ENCODE data around the gene LUC7L2. TPM values are rescaled to one million over a fixed set of nuclear protein-coding genes. Genes with fewer than 3 reads are reported as not detected.
"Not testable (repeated sequence)": the region's sequence is repeated elsewhere in the genome, so short reads cannot be mapped to it uniquely, and the experiment has no call there.

The LUC7L2 gene
- total RNA-seq, 2 donors from 2014 or later: 71.0 to 76.0 TPM

GRCh38 chr7:139330333-139331030 lies 29.2 kb upstream of the LUC7L2 start:
- no peak for TF ChIP-seq CTCF (conservative IDR thresholded peaks at IDR 0.05)
- H3K4me3 Mint-ChIP-seq: no peak overlapping the region
- H3K36me3 Mint-ChIP-seq (ENCODE audit: low read depth): no peaks in the 10 kb centered on the region
- H3K4me1 Mint-ChIP-seq: no peaks in the 10 kb centered on the region
- H3K27ac Mint-ChIP-seq: no peak overlapping the region
- H3K27me3 Mint-ChIP-seq (ENCODE audit: insufficient read depth): peaks cover 2% of the 10 kb centered on the region
- H3K4me3 ChIP-seq (ENCODE audit: low read length): no peak overlapping the region
- no peaks in the 10 kb centered on the region for H3K4me1 ChIP-seq (ENCODE audit: control insufficient read depth, insufficient read depth, low read length)
- WGBS, 2 experiments (ENCODE audit: insufficient coverage in 1 of 2, insufficient read length in 1 of 2): 86 to 100% methylated on average over 1 to 3 of the region's 3 CpGs
- H3K36me3 ChIP-seq (ENCODE audit: control insufficient read depth, insufficient read depth, low read length): no peaks in the 10 kb centered on the region
- no peak overlapping the region for H3K27ac ChIP-seq (ENCODE audit: low read depth, low read length)
- no peaks in the 10 kb centered on the region for H3K9me3 ChIP-seq (ENCODE audit: control insufficient read depth, low read length)
- no peaks in the 10 kb centered on the region for H3K9me3 Mint-ChIP-seq
- no peak overlapping the region for H3K9ac ChIP-seq (ENCODE audit: extremely low read depth, low read length, poor library complexity, severe bottlenecking)
- no peaks in the 10 kb centered on the region for H3K27me3 ChIP-seq (ENCODE audit: control insufficient read depth, insufficient read depth, low read length, poor library complexity, severe bottlenecking)
- DNase-seq: no peak

- no peak overlapping the region for H3K4me3 ChIP-seq (ENCODE audit: low read length)
- H3K36me3 ChIP-seq (ENCODE audit: control insufficient read depth, insufficient read depth, low read length): no peaks in the 10 kb centered on the region
- Mint-ChIP-seq H3K36me3 (ENCODE audit: low read depth) (no peaks in the 10 kb centered on the region), H3K27ac (no peak overlapping the region), H3K9me3 (no peaks in the 10 kb centered on the region), H3K4me1 (no peaks in the 10 kb centered on the region), H3K4me3 (no peak overlapping the region), H3K27me3 (ENCODE audit: insufficient read depth) (no peaks in the 10 kb centered on the region)
- no peaks in the 10 kb centered on the region for H3K27me3 ChIP-seq (ENCODE audit: control insufficient read depth, insufficient read depth, low read length, poor library complexity, severe bottlenecking)
- no peak for DNase-seq
- no peaks in the 10 kb centered on the region for H3K4me1 ChIP-seq (ENCODE audit: control insufficient read depth, insufficient read depth, low read length)
- no peaks in the 10 kb centered on the region for H3K9me3 ChIP-seq (ENCODE audit: control insufficient read depth, low read length)
- 90 to 94% methylated on average over 4 to 5 of the region's 5 CpGs for WGBS, 2 experiments (ENCODE audit: insufficient coverage in 1 of 2, insufficient read length in 1 of 2)
- TF ChIP-seq CTCF (conservative IDR thresholded peaks at IDR 0.05): no peak
- H3K27ac ChIP-seq (ENCODE audit: low read depth, low read length): no peak overlapping the region
- H3K9ac ChIP-seq (ENCODE audit: extremely low read depth, low read length, poor library complexity, severe bottlenecking): no peak overlapping the region
Measured at GRCh38 chr7:139332697-139333359, 26.9 kb upstream of the LUC7L2 start.

GRCh38 chr7:139333443-139333842 lies 26.3 kb upstream of the LUC7L2 start:
- not testable (repeated sequence) for H3K9ac ChIP-seq (ENCODE audit: extremely low read depth, low read length, poor library complexity, severe bottlenecking); H3K4me3 Mint-ChIP-seq; H3K27ac Mint-ChIP-seq; H3K4me3 ChIP-seq (ENCODE audit: low read length); H3K4me1 ChIP-seq (ENCODE audit: control insufficient read depth, insufficient read depth, low read length); DNase-seq; H3K27ac ChIP-seq (ENCODE audit: low read depth, low read length); H3K9me3 ChIP-seq (ENCODE audit: control insufficient read depth, low read length); H3K36me3 Mint-ChIP-seq (ENCODE audit: low read depth); H3K36me3 ChIP-seq (ENCODE audit: control insufficient read depth, insufficient read depth, low read length); H3K4me1 Mint-ChIP-seq; H3K27me3 Mint-ChIP-seq (ENCODE audit: insufficient read depth); H3K27me3 ChIP-seq (ENCODE audit: control insufficient read depth, insufficient read depth, low read length, poor library complexity, severe bottlenecking); H3K9me3 Mint-ChIP-seq
- 96 to 99% methylated on average over 4 to 13 of the region's 13 CpGs for WGBS, 2 experiments (ENCODE audit: insufficient coverage in 1 of 2, insufficient read length in 1 of 2)
